Fibroblast of skin of left biceps (primary cell): Measurements from ENCODE around the gene MXI1.
"Not testable (repeated sequence)": the region's sequence is repeated elsewhere in the genome, so short reads cannot be mapped to it uniquely, and the experiment has no call there.

Experiments used
- DNase-seq, 2 experiments: peaks; one replicate each; pipeline ENCODE4 v3.0.0-alpha.2; 2013; ENCODE audit warnings: low read depth in 2 of 2

Gene MXI1

DNA sequence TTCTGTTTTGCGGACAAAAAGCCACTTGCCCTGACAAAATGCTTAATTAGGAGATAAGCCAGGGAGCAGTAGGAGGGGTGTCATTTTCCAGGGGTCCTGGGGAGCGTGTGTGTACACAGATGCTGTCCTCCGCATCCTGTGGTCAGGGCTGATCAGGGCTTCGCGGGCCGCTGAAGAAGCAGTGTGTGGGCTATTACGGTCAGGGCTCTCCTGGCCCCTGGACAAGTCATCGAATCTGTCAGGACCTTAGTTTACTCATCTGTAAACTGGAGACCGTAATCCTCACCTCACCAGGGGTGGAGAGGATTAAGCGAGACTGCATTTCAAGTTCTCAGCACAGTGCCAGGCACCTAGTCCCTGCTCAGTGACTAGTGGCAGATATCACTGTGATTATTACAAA, 26.0 kb upstream of the MXI1 start:
- DNase-seq, result no peak

DNA sequence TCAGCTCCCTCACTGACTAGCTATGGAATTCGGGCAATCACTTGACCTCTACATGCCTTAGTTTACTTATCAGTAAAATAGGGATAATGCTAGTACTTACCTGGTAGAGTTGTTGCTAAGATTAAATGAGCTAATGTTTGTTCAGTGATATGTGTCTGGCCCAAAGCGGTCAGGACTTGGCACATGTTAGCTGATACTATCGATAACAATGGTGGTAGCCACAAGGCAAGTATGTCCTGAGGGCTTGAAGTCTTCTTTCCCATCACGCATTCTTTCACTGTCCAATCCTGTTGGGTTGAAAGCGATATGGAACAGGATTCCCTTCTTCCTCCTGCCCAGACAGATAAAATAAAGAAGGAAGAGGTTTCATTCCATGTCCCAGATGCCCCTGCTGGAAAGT, 25.5 kb upstream of the MXI1 start:
- DNase-seq, result no peak

DNA sequence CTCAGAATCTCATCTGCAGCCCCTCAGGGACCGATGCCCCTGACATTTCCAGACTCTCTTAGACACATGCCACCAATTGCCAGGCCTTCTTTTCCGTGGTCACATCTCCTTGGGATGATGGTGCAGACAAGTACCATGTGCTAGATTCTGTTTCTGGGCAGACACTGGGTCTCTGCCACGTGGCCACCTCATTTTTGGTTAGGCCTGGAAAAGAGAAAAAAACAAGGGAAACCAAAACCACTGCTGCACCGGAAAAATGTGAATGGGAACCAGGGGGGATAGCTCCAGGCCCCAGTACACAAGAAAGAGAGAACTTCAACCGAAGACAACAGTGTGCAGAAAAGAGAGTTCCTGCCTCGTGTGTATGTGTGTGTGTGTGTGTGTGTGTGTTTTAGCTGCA, 23.0 kb upstream of the MXI1 start:
- no peak for DNase-seq

DNA sequence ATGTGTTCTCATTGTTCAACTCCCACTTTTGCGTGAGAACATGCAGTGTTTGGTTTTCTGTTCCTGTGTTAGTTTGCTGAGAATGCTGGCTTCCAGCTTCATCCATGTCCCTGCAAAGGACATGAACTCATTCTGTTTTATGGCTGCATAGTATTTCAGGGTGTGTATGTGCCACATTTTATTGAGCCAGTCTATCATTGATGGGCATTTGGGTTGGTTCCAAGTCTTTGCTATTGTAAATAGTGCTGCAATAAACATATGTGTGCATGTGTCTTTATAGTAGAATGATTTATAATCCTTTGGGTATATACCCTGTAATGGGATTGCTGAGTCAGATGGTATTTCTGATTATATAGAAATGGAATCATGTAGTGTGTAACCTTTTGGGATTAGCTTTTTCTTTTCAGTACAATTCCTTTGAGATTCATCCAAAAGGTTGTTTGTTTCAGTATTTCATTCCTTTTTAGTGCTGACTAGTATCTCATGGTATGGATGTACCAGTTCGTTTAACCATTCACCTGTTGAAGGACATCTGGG, 21.7 kb upstream of the MXI1 start:
- DNase-seq, result not testable (repeated sequence)

DNA sequence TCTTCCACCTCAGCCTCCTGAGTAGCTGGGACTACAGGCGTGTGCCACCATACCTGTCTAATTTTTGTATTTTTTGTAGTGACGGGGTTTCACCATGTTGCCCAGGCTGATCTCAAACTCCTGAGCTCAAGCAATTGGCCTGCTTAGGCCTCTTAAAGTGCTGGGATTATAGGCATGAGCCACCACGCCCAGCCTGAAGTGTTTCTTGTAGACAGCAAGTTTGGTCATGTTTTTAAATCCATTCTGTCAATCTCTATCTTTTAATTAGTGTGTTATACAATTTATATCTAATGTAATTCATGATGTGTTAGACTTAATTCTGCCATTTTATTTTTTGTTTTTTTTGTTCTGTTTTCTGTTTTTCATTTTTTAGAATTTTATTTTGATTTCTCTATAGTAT, 17.2 kb upstream of the MXI1 start:
- DNase-seq, result no peak

DNA sequence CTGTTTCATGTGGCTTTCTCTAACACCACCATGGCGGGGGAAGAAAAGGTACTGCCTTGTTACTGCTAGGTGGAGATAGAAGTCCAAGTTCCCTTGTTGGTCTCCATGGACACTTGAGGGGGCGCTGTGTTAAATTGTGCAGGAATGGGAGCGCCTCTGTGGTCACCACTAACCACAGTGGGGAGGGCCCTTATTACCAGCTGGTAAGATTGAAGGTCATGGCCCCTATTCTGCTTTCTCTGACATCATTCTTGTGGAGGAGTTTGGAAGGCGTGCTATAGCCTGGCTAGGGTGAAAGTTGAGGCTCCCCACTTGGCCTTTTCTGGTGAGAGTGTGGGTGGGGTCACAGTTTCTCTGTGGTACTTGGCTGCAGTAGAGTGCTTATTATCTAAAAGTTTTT, 14.9 kb upstream of the MXI1 start:
- no peak for DNase-seq

DNA sequence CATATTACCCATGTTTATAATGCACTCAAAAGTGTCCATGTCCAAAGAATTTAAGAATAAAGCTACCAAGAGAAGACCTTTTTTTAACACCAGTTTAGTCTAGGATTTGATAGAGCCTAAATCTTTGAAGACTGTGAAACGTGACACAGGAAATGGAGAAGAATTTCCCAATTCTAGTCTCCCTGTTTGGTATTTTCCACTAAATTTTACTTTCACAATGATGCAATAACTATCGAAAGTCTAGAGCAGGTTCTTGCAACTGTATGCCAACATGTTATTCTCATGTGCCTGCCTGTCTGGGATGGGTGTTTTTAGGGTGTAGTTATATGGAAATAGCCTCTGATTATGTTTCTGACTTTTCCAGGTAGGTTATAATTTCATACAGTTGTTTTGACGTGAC, 6.9 kb upstream of the MXI1 start:
- no peak for DNase-seq

DNA sequence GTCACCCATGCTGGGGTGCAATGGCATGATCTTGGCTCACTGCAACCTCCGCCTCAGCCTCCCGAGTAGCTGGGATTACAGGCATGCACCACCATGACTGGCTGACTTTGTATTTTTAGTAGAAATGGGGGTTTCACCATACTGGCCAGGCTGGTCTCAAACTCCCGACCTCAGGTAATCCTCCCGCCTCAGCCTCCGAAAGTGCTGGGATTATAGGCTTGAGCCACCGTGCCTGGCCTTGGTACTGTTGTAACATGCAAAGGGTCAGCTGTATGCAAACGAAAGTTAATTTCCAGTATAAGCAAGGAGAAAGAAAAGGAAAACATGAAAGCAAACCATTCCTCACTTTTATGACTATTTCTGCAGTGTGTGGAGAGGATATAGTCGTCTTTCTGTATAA, 6.4 kb upstream of the MXI1 start:
- DNase-seq, result not testable (repeated sequence)

DNA sequence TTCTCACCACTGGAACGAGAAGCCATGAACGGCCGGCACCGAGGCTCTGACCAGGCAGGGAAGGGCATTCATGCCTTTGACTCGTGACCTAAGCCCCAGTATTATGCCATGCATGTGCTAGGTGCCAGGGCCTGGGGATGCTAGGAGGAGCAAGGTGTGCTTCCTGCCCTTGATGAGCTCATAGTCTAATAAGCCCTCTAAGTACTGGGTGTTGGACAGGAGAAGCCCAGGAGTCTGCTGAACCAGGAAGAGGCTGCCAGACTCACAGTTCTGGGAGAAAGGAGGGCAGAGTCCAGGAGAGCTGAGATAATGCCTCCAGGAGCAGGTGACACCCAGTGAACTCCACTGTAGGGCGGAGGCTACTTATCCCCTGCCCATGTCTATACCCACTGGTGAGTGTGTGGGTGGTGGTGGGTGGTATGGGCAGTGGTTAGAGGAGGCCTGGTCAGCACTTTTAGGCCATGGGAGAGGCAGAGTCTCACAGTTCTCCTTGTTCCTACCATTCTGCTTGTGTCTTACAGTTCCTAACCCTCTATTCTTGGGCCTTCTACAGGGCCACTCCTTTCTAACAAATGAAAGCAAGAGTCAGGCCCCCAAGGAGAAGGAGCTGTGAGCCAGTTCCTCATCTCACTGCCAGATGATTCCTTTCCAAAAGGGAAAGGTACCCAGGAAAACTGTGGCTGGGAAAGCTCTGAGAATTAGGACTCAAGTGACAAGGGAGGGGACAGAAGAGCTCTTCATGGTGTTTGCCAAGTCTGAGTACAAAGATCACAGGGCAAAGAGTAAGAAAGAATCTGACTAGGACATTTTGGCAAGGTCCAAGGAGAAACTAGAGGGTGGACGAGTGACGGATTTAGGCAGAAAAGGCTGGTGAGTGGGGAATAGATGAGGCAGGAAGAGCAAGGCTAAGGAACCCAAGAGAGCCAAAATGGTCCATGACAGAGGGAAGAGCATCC, 3.6 kb upstream of the MXI1 start:
- no peak for DNase-seq

DNA sequence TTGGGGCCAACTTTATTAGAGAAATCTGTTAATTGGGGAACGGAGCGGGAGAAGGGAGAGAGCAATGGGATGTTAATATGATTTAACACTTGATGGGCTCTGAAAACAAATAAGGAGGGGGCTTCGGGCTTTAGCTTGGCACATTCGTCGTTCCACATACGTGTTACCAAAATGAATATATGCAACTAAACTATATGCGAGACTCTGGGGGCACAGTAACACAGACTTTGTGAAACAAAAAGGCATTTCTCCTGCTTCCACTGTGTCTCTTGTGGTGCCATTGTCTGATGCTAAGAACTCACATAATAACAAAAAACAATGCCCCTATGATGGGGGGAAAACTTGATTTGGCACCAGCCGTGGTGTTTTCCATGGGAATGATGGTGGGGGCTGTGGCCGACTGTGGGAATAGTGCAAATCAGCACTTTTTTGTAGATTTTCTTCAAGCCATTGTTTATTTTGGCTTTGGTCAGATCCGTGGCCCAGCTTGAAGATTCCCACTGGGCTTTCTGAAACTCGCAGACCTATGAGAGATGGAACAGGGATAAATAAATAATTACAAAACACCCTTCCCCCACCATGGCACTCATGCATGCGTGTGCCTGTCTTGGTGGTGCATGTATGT, 2.2 kb upstream of the MXI1 start:
- no peak for DNase-seq

DNA sequence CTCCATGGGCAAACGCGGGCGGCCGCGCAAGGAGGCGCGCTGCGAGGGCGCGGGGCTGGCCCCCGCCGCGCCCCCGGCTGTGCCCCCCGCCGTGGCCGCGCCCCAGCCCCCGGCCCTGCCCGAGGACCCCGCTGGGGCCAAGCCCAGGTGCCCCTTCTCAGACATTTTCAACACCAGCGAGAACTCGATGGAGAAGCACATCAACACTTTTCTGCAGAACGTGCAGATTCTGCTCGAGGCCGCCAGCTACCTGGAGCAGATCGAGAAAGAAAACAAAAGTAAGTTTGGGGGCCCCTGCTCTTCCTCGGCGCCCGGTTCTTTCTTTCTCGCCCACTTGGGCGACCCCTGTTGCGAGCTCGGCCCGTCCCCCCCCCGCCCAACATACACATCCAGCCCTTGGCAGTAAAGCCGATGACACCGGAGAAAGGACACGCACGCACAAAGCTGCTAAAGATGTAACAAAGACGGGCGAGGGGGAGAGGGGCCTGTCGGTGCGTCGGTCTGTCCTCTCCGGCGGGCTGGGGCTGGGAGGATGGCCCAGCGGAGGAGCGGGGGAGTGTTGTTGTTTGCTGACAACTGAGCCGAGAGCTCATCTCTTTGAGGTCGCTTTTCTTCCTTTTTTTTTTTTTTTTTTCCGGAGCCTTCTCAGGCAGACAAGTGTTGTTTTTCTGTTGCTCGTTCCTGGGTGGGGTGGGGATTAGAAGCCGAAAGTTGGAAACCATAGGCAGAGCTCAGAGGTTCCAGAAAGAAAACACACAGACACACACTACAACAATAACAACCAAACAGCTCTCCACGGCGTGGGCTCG, 604 bp downstream of the MXI1 start:
- DNase-seq, result no peak

DNA sequence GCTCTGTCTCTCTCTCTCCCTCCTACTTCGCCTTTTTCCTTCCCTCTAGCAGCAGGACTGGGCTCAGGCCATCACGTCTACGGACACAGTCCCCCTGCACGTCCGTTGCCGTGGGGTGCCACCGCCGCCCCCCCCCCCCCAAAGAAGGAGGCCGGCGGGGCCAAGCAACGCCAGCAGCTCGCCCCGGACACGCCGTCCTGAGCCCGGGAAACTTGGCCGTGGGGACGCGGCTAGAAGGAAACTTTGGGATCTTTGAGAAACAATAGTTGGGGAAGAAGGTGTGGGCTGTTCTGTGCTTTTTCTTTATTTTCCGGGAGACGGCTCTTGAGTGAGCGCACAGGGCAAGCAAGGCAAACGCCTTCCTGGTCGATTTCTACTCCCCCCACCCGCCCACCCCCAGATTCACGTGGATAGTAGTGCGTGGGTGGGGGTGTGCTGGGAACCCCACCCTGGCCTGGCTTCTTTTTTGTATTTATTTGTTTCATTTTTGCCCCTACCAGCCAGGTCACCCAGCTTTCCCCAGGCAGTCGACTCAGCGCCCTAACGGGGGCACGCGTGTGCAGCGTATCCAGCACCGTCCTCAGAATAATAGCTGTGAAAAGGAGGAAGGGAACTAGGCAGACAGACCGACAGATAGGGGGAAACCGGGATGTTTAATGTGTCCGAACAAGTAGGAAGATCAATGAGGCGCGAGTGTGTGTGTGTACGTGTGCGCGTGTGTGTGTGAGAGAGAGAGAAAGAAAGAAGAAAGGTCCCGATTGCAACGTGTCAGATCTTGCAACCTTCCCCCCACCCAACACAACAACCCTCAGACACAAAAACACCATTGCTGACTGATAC, 1.4 kb downstream of the MXI1 start:
- peak in 1 of 2 experiments; percentile 21 for DNase-seq

DNA sequence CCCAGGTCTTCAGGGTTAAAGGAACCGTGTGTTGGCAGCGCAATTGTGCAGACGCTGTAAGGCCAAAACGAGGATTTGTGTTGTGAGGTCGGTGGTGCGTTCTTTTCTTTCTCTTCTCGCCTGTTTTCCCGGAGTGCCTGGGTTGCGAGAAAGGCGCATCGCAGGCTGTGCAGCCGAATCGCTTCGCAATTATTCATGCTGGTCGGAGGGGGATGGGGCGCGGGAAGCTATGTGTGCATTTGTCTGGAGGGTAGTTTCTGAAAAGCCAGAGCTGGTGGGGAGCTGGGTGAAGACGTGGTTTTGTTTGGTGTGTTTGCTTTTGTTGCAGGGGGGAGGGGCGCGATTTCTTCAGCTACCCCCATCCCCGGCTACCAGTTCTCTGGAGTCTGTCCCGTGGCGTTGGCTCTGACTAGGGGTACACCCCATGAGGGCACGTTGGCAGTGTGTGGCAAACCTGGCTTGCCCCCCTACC, 2.1 kb downstream of the MXI1 start:
- peak; percentile 70 to 73 for DNase-seq

DNA sequence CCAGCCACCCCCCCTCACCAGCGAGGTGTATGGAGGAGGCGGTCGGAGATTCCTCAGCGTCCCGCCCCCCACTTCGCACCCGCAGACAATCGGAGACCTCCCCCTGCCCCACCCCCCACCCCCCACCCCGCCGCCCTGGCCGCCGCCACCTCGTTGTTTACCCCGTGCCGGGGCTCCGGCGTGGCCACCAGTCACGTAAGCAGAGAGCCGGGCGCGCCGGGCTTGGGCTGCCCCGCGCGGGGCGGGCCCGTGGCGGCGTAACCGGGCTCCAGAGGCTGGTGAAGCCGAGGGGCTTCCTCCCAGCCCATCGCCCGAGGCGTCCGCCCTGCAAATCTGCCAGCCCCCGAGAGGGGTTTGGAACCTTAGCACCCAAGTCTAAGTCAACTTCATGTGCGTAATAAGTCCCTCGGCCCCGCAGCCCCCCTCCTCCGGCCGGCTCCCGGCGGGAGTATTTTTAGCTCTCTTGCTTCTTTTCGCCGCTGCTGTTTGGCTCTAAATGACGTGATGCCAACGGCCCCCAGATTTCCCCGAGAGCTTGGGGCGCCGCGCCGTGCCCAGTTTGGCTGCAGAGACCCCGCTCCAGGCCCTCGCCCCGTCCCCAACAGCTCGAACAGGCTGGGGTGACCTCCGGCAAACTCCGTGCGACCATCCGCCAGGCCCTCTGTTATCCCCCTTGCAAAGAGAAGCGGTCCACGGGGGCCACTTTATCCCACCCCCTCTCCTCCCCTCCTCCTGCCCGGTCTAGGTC, 2.7 kb downstream of the MXI1 start:
- peak in 1 of 2 experiments; percentile 24 for DNase-seq

DNA sequence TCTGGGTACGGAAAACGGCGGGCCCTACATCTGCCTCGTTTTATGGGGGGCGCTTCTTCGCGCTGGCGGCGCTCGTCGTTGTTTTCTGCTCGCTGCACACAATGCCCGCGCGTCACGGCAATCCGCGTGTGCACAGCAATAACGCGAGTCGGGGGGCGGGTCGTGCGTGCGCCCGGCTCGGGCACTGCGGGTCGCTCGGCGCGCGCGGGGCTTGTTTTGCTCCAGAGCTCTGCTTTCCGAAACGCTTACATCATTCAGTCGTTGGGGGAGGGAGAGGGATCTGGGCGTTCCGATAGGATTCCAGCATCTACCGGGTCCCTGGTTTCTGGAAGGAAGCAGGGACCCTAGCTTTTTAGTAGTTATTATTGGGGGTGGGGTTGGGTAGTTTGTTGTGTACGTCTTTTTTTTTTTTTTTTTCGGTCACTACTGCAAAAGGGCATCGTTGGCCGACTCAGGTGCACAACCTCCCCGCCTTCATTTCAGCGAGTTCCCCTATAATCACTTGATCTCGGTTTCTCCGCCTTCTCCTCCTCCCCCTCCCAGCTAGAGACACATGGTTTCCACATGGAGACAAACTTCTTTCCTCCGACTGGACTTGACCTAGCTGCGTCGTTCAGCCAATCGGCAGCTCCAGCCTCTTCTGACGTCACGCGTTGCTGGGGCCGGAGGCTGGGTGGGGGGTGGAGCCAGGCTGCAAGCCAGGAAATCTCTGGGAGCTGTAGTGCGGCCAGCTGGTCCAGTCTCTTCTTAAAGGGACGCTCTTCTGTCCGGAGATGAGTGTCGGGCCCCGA, 3.5 kb downstream of the MXI1 start:
- DNase-seq, result peak; percentile 96 to 97

DNA sequence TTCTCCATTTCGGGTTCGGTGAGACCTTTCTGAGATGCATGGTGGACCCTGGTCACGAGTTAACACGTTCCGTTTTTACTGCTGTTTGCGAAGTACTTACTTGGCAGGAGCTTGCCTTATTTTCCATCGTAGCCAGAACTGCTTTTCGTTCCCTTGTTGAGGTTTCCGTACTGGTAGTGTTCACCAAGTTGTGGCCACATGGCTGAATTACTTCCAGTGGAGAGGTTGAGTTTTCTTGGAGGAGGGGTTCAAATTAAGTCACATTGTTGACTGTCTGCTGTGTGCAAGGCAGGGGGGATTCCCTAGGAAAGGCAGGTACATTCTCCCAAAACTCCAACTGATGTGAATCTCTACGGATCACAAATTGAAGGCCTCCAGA, 4.0 kb downstream of the MXI1 start:
- DNase-seq, result peak in 1 of 2 experiments; percentile 24

DNA sequence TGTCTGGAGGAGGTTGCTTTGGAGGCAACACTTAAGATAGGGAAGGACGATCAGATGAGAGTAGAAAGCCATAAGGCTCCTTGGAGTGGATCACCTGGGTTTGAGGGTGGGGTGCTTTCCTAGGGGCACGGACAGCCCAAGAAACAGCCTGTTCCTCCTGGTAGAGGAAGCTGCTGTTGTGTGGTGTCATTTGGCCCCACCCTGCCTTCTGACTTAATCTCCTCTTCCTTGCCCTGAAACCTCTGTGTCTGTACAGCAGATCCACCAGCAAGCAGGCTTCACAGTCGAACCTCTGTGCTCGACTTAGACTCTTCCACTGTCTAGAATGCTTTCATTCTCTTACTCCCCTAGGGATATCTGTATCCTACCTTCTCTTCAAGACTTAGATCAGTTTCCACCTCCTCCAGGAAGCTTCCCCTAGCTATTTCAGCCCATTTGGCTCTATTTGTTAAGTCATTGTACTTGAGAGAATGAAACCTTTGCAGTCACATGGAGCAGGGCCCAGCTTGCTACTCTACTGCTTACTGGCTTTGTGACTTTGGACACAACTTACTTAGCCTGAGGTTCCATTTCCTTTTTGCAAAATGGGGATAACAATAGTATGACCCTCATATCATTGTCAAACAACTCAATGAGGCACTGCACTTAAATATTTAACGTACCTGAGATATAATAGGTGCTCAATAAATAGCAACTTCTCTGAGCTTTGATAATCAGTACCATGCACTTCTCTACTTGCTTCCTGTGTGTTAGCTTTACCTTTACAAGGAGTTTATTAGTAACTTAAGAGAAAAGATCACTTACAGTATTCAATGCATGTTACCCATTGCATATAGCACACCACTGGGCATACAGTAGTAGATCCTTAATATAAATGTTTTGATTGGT, 5.0 kb downstream of the MXI1 start:
- no peak for DNase-seq

DNA sequence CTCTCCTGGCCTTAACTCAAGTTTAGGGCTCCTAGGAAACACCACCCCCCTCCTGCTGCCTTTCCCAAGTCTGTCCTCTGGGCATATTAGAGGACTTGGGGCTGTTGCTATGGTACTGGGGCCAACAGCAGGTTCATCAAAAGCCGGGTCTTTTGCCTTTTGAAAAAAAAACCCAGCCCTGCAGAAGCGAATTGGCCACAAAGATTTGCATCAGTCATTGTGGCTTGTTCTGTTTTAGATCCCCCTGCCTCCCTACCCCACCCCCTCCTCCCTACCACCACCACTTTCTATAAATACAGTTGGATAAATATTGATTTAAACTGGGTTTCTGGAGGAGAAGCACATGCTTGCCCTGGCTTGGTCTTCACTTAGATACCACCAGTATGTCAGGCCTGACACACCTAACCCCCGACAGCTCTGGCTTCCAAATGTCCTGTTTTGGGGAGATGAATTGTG, 7.0 kb downstream of the MXI1 start:
- no peak for DNase-seq
